Measurements from ENCODE around the gene MAEA.
"Not testable (repeated sequence)": the region's sequence is repeated elsewhere in the genome, so short reads cannot be mapped to it uniquely, and the experiment has no call there.

Gene MAEA

DNA sequence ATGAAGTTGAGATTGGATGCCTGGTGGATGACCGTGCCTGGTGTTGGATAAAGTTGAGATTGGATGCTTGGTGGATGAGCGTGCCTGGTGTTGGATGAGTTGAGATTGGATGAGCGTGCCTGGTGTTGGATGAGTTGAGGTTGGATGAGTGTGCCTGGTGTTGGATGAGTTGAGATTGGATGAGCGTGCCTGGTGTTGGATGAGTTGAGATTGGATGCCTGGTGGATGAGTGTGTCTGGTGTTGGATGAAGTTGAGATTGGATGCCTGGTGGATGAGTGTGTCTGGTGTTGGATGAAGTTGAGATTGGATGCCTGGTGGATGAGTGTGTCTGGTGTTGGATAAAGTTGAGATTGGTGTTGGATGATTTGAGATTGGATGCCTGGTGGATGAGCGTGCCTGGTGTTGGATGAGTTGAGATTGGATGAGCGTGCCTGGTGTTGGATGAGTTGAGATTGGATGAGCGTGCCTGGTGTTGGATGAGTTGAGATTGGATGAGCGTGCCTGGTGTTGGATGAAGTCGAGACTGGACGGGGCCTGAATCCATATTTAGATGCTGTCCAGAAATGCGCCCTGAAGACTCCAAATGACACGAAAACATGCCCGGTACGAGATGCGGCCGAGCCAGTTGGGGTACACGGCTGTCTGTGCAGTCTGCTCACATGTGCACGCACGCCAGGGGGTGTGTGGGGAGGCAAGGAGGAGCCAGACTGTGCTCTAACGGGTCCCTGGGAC lies 34.9 kb downstream of the MAEA start:
- H3K27ac ChIP-seq (replicated peaks; ENCODE audit: low read length); H3K9me3 ChIP-seq (replicated peaks in 1 of 2; ENCODE audit: control insufficient read depth in 2 of 2, insufficient read depth in 1 of 2, low read depth in 1 of 2, low read length in 2 of 2); DNase-seq (ENCODE audit: low spot score); H2BK120ac ChIP-seq (ENCODE audit: low read depth, low read length); H3K4me1 ChIP-seq (ENCODE audit: control insufficient read depth in 2 of 2, insufficient read depth in 1 of 2, low read depth in 1 of 2, low read length in 2 of 2); H4K8ac ChIP-seq (ENCODE audit: low read depth, low read length); H2BK12ac ChIP-seq (ENCODE audit: low read length); H2BK15ac ChIP-seq (ENCODE audit: low read length); H3K18ac ChIP-seq (ENCODE audit: low read length); H3K4ac ChIP-seq (ENCODE audit: low read length); H3K79me1 ChIP-seq (ENCODE audit: low read depth, low read length); H2AK5ac ChIP-seq (ENCODE audit: low read depth, low read length); H3K4me2 ChIP-seq (ENCODE audit: insufficient read depth, low read length, poor library complexity, severe bottlenecking); H3K4me3 ChIP-seq (ENCODE audit: low read length in 2 of 2); H3K27me3 ChIP-seq (ENCODE audit: control insufficient read depth in 3 of 3, insufficient read depth in 3 of 3, low read depth in 1 of 3, low read length in 3 of 3); H3K9ac ChIP-seq (ENCODE audit: low read depth, low read length, poor library complexity); H2AFZ ChIP-seq (ENCODE audit: low read length); H4K91ac ChIP-seq (ENCODE audit: low read depth, low read length, poor library complexity): not testable (repeated sequence)
- H2BK5ac ChIP-seq (ENCODE audit: low read length) = peak overlapping the region; percentile 53
- peaks cover 32 to 88% of the 10 kb centered on the region in 2 donors for H3K36me3 ChIP-seq (replicated peaks in 1 of 2; ENCODE audit: control insufficient read depth in 2 of 2, insufficient read depth in 2 of 2, low read length in 2 of 2)
- H3K23ac ChIP-seq (ENCODE audit: low read depth, low read length, poor library complexity) = peak overlapping the region; percentile 20
- WGBS, 2 donors (ENCODE audit: extremely low coverage in 2 of 2, insufficient read length in 2 of 2, insufficient replicate concordance in 1 of 2) = 93% methylated on average over 2 of the region's 20 CpGs; no CpG with 5 or more reads in 1 of the 2 donors
- H3K14ac ChIP-seq (ENCODE audit: low read length) = peak overlapping the region; percentile 21

DNA sequence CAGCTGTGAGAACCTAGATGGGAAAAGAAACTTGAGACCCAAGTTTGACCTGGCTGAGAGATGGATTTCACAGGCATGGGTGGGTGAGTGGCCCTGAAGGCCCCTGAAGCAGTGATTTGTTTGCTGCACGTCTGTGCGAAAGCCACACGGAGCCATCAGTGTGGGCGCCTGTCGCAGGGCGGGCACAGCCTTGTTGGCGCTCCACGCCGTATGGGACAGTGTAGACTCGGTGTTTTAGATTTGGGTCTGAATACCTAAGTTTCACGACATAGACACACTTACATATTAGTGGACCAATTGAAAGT lies 35.4 kb downstream of the MAEA start:
- H3K79me1 ChIP-seq (ENCODE audit: low read depth, low read length) = peaks cover 5% of the 10 kb centered on the region

DNA sequence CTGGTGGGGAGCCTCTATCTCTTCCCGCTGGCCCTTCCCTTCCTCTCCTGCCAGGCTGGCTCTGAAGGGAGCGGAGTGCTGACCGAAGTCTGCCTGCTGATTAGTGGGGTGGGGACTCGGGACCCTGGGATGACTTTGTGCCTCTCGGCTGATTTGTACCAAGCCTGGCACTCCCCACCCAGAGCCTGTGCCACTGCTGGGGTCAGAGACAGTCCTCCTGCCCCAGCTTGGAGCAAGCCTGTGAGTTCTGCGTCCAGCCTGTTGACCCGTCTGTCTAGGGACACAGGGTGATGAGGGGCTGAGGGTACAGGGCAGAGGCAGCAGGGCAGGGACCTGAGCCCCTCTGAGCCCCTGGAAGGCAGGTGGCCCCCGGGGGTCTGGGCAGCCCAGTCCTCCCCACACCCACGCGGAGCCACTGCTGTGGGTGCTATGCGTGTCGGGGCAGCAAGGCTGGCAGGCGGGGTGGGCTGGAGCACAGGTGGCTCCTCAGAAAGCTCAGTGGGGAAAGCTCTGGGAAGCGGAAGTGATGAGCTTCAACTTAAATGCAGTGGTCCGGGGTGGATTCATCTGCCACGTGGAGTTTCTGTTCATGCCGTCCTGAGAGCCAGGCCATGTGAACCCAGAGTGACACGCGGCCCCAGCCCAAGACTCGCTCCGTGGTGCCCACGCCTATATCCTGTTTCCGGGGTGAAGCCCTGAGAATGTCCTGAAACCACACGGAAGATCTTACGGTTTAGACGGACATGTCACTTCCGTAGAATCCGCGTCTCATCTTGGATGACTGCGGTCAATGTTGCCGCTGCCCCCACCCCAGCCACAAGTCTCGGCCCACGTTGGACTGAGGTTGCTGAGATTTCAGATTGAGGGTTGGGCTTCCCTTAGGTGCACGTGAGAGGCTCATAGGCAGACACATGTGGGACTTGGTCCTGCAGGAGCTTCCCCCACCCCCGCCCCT lies 36.3 kb downstream of the MAEA start:
- H2BK12ac ChIP-seq (ENCODE audit: low read length) = no peak overlapping the region
- H3K9me3 ChIP-seq (replicated peaks in 1 of 2; ENCODE audit: control insufficient read depth in 2 of 2, insufficient read depth in 1 of 2, low read depth in 1 of 2, low read length in 2 of 2) = peaks cover 0 to 2% of the 10 kb centered on the region in 2 donors
- no peak for DNase-seq (ENCODE audit: low spot score)
- H2AFZ ChIP-seq (ENCODE audit: low read length) = no peak overlapping the region
- no peak overlapping the region for H3K18ac ChIP-seq (ENCODE audit: low read length)
- no peak overlapping the region for H3K4ac ChIP-seq (ENCODE audit: low read length)
- no peaks in the 10 kb centered on the region for H3K27me3 ChIP-seq (ENCODE audit: control insufficient read depth in 3 of 3, insufficient read depth in 3 of 3, low read depth in 1 of 3, low read length in 3 of 3)
- H3K9ac ChIP-seq (ENCODE audit: low read depth, low read length, poor library complexity) = no peak overlapping the region
- H4K8ac ChIP-seq (ENCODE audit: low read depth, low read length) = no peak overlapping the region
- H3K23ac ChIP-seq (ENCODE audit: low read depth, low read length, poor library complexity) = peak overlapping the region; percentile 85
- no peak overlapping the region for H2AK5ac ChIP-seq (ENCODE audit: low read depth, low read length)
- H2BK5ac ChIP-seq (ENCODE audit: low read length) = no peak overlapping the region
- H3K27ac ChIP-seq (replicated peaks; ENCODE audit: low read length) = no peak overlapping the region
- WGBS, 2 donors (ENCODE audit: extremely low coverage in 2 of 2, insufficient read length in 2 of 2, insufficient replicate concordance in 1 of 2) = no CpG with 5 or more reads among the region's 35 CpGs
- no peak overlapping the region for H2BK15ac ChIP-seq (ENCODE audit: low read length)
- H3K4me2 ChIP-seq (ENCODE audit: insufficient read depth, low read length, poor library complexity, severe bottlenecking) = no peak overlapping the region
- peaks cover 35 to 94% of the 10 kb centered on the region in 2 donors for H3K36me3 ChIP-seq (replicated peaks in 1 of 2; ENCODE audit: control insufficient read depth in 2 of 2, insufficient read depth in 2 of 2, low read length in 2 of 2)
- no peak overlapping the region for H3K4me3 ChIP-seq (ENCODE audit: low read length in 2 of 2)
- no peak overlapping the region for H3K14ac ChIP-seq (ENCODE audit: low read length)
- H3K79me1 ChIP-seq (ENCODE audit: low read depth, low read length) = peaks cover 5% of the 10 kb centered on the region
- H3K4me1 ChIP-seq (ENCODE audit: control insufficient read depth in 2 of 2, insufficient read depth in 1 of 2, low read depth in 1 of 2, low read length in 2 of 2) = no peaks in the 10 kb centered on the region
- no peak overlapping the region for H4K91ac ChIP-seq (ENCODE audit: low read depth, low read length, poor library complexity)
- no peak overlapping the region for H2BK120ac ChIP-seq (ENCODE audit: low read depth, low read length)

More for the DNA sequence above, 35.4 kb downstream of the MAEA start:
- peak overlapping the region; percentile 21 for H3K14ac ChIP-seq (ENCODE audit: low read length)
- H3K9ac ChIP-seq (ENCODE audit: low read depth, low read length, poor library complexity) = no peak overlapping the region
- H3K4me1 ChIP-seq (ENCODE audit: control insufficient read depth in 2 of 2, insufficient read depth in 1 of 2, low read depth in 1 of 2, low read length in 2 of 2) = no peaks in the 10 kb centered on the region
- no peak overlapping the region for H2BK12ac ChIP-seq (ENCODE audit: low read length)
- no CpG with 5 or more reads among the region's 11 CpGs for WGBS, 2 donors (ENCODE audit: extremely low coverage in 2 of 2, insufficient read length in 2 of 2, insufficient replicate concordance in 1 of 2)
- H3K4me3 ChIP-seq (ENCODE audit: low read length in 2 of 2) = no peak overlapping the region
- peaks cover 32 to 91% of the 10 kb centered on the region in 2 donors for H3K36me3 ChIP-seq (replicated peaks in 1 of 2; ENCODE audit: control insufficient read depth in 2 of 2, insufficient read depth in 2 of 2, low read length in 2 of 2)
- H3K4me2 ChIP-seq (ENCODE audit: insufficient read depth, low read length, poor library complexity, severe bottlenecking) = no peak overlapping the region
- no peaks in the 10 kb centered on the region for H3K9me3 ChIP-seq (replicated peaks in 1 of 2; ENCODE audit: control insufficient read depth in 2 of 2, insufficient read depth in 1 of 2, low read depth in 1 of 2, low read length in 2 of 2)
- no peak for DNase-seq (ENCODE audit: low spot score)
- H3K4ac ChIP-seq (ENCODE audit: low read length) = no peak overlapping the region
- H2AK5ac ChIP-seq (ENCODE audit: low read depth, low read length) = no peak overlapping the region
- no peak overlapping the region for H2BK120ac ChIP-seq (ENCODE audit: low read depth, low read length)
- no peak overlapping the region for H3K23ac ChIP-seq (ENCODE audit: low read depth, low read length, poor library complexity)
- H2BK5ac ChIP-seq (ENCODE audit: low read length) = peak overlapping the region; percentile 53
- no peak overlapping the region for H2AFZ ChIP-seq (ENCODE audit: low read length)
- H3K18ac ChIP-seq (ENCODE audit: low read length) = no peak overlapping the region
- no peak overlapping the region for H3K27ac ChIP-seq (replicated peaks; ENCODE audit: low read length)
- no peaks in the 10 kb centered on the region for H3K27me3 ChIP-seq (ENCODE audit: control insufficient read depth in 3 of 3, insufficient read depth in 3 of 3, low read depth in 1 of 3, low read length in 3 of 3)
- H4K8ac ChIP-seq (ENCODE audit: low read depth, low read length) = no peak overlapping the region
- no peak overlapping the region for H2BK15ac ChIP-seq (ENCODE audit: low read length)
- no peak overlapping the region for H4K91ac ChIP-seq (ENCODE audit: low read depth, low read length, poor library complexity)
